ENCODE measurements around the gene TAF5L.

The TAF5L gene

GRCh38 chr1:229617351-229618100 is 8.4 kb downstream of the TAF5L start:
- Histone ChIP-seq H2AFZ (ENCODE audit: low read length) (no peak overlapping the region), H3K9me2 (replicated peaks; ENCODE audit: low read depth, low read length) (no peaks in the 10 kb centered on the region), H4K20me1 (ENCODE audit: insufficient read depth, low read length, poor library complexity, severe bottlenecking) (peaks cover 31% of the 10 kb centered on the region), H3K9me3 (ENCODE audit: insufficient read depth, low read depth, low read length) (no peaks in the 10 kb centered on the region), H3K9ac (ENCODE audit: low read depth, low read length, poor library complexity, severe bottlenecking) (no peak overlapping the region), H3K27me3 (ENCODE audit: insufficient read depth, low read length, poor library complexity, severe bottlenecking) (no peaks in the 10 kb centered on the region), H3K79me2 (ENCODE audit: insufficient read depth, low read length) (peaks cover 70% of the 10 kb centered on the region), H3K4me2 (ENCODE audit: low read depth, low read length, poor library complexity, severe bottlenecking) (no peak overlapping the region), H3K4me3 (ENCODE audit: low read length, poor library complexity, severe bottlenecking) (no peak overlapping the region), H3F3A (ENCODE audit: low read depth) (no peaks in the 10 kb centered on the region), H3K36me3 (ENCODE audit: insufficient read depth, low read length) (peaks cover 18% of the 10 kb centered on the region; the same call in 1 of the 2 replicates), H3K4me1 (ENCODE audit: insufficient read depth, low read length, poor library complexity, severe bottlenecking) (peaks cover 19% of the 10 kb centered on the region)
- no peak for TF ChIP-seq CTCF (conservative IDR thresholded peaks at IDR 0.05; ENCODE audit: low read length)
- TF ChIP-seq EZH2phosphoT487 (IDR thresholded peaks at IDR 0.05; ENCODE audit: borderline replicate concordance), result no peak

GRCh38 chr1:229614701-229615100 is 11.2 kb downstream of the TAF5L start:
- Histone ChIP-seq H3K4me1 (ENCODE audit: insufficient read depth, low read length, poor library complexity, severe bottlenecking) (peaks cover 4% of the 10 kb centered on the region), H3K79me2 (ENCODE audit: insufficient read depth, low read length) (peaks cover 46% of the 10 kb centered on the region), H4K20me1 (ENCODE audit: insufficient read depth, low read length, poor library complexity, severe bottlenecking) (peaks cover 6% of the 10 kb centered on the region), H3K9me3 (ENCODE audit: insufficient read depth, low read depth, low read length) (no peaks in the 10 kb centered on the region), H2AFZ (ENCODE audit: low read length) (no peak overlapping the region), H3K9me2 (replicated peaks; ENCODE audit: low read depth, low read length) (no peaks in the 10 kb centered on the region), H3K9ac (ENCODE audit: low read depth, low read length, poor library complexity, severe bottlenecking) (no peak overlapping the region), H3K4me2 (ENCODE audit: low read depth, low read length, poor library complexity, severe bottlenecking) (no peak overlapping the region), H3K4me3 (ENCODE audit: low read length, poor library complexity, severe bottlenecking) (no peak overlapping the region), H3F3A (ENCODE audit: low read depth) (no peaks in the 10 kb centered on the region), H3K36me3 (ENCODE audit: insufficient read depth, low read length) (peaks cover 47% of the 10 kb centered on the region), H3K27me3 (ENCODE audit: insufficient read depth, low read length, poor library complexity, severe bottlenecking) (no peaks in the 10 kb centered on the region)
- TF ChIP-seq CTCF (conservative IDR thresholded peaks at IDR 0.05; ENCODE audit: low read length), result no peak
- TF ChIP-seq EZH2phosphoT487 (IDR thresholded peaks at IDR 0.05; ENCODE audit: borderline replicate concordance), result no peak

DNA sequence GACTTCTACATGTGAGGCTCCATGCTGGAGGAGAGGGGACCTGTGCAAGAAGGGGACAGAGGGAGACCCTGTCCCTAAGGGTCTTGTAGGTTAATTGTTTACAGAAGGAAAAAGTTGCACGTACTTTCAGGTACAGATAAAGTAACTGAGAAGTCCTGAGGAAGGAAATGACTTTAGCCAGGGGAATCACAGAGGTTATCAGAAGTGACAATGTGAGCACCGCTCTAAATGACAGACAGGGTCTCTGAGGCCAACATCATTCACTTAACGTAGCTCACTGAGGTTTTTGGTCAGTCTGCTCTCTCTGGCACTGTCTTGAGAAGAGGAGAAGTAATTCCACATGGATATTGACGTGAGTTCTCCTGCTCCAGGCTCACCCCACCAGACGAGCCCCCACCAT is 12.0 kb downstream of the TAF5L start:
- Histone ChIP-seq H2AFZ (ENCODE audit: low read length) (no peak overlapping the region), H3K9me3 (ENCODE audit: insufficient read depth, low read depth, low read length) (no peaks in the 10 kb centered on the region), H3K79me2 (ENCODE audit: insufficient read depth, low read length) (peaks cover 38% of the 10 kb centered on the region), H3K4me1 (ENCODE audit: insufficient read depth, low read length, poor library complexity, severe bottlenecking) (no peaks in the 10 kb centered on the region), H3K4me2 (ENCODE audit: low read depth, low read length, poor library complexity, severe bottlenecking) (no peak overlapping the region), H3K36me3 (ENCODE audit: insufficient read depth, low read length) (peaks cover 54% of the 10 kb centered on the region), H4K20me1 (ENCODE audit: insufficient read depth, low read length, poor library complexity, severe bottlenecking) (peaks cover 6% of the 10 kb centered on the region), H3K27me3 (ENCODE audit: insufficient read depth, low read length, poor library complexity, severe bottlenecking) (no peaks in the 10 kb centered on the region), H3K4me3 (ENCODE audit: low read length, poor library complexity, severe bottlenecking) (no peak overlapping the region), H3K9me2 (replicated peaks; ENCODE audit: low read depth, low read length) (no peaks in the 10 kb centered on the region), H3K9ac (ENCODE audit: low read depth, low read length, poor library complexity, severe bottlenecking) (no peak overlapping the region), H3F3A (ENCODE audit: low read depth) (no peaks in the 10 kb centered on the region)
- no peak for TF ChIP-seq CTCF (conservative IDR thresholded peaks at IDR 0.05; ENCODE audit: low read length)
- no peak for TF ChIP-seq EZH2phosphoT487 (IDR thresholded peaks at IDR 0.05; ENCODE audit: borderline replicate concordance)

All from Loucy (cell line).